ENCODE measurements around the gene LYZL1.

DNA sequence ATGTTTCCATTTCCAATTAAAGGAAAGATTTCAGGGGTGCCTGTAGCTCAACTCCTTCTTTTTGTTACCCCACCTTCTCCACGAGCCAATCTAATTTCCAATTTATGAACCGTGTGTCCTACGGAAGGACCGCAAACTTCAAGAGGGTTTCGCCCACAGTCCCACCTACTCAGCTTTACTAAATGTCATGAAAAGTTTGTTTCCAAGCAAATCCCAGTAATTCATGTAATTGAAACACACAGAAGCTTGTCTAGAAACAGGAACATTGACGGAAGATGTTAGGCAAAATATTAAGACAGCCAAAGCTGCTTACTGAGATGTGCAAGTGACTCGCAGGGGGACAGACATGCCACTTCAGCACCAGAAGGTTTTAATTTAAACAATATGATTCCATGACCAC is 32.9 kb upstream of the LYZL1 start:
- TF ChIP-seq POLR2A (IDR thresholded peaks at IDR 0.05) = no peak
- TF ChIP-seq, protein P1, sequence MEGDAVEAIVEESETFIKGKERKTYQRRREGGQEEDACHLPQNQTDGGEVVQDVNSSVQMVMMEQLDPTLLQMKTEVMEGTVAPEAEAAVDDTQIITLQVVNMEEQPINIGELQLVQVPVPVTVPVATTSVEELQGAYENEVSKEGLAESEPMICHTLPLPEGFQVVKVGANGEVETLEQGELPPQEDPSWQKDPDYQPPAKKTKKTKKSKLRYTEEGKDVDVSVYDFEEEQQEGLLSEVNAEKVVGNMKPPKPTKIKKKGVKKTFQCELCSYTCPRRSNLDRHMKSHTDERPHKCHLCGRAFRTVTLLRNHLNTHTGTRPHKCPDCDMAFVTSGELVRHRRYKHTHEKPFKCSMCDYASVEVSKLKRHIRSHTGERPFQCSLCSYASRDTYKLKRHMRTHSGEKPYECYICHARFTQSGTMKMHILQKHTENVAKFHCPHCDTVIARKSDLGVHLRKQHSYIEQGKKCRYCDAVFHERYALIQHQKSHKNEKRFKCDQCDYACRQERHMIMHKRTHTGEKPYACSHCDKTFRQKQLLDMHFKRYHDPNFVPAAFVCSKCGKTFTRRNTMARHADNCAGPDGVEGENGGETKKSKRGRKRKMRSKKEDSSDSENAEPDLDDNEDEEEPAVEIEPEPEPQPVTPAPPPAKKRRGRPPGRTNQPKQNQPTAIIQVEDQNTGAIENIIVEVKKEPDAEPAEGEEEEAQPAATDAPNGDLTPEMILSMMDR (IDR thresholded peaks at IDR 0.05) = no peak
